Omental fat pad (tissue), 4 donors: ENCODE results near the gene CENPC. TPM values are rescaled to one million over a fixed set of nuclear protein-coding genes. Genes with fewer than 3 reads are reported as not detected.
"Not testable (repeated sequence)": the region's sequence is repeated elsewhere in the genome, so short reads cannot be mapped to it uniquely, and the experiment has no call there.

ENCODE experiments used
- ATAC-seq: fragments of 150-250 bp; one replicate; pipeline ENCODE4 v1.9.1; 2016; ENCODE audit warnings: mild to moderate bottlenecking, moderate library complexity; ENCODE audit not compliant: low FRiP score
- DNase-seq: peaks from one replicate; pipeline ENCODE4 v3.0.0-alpha.2; 2019; ENCODE audit warnings: low spot score
- total RNA-seq, 4 donors: library from RNA; depleted of rRNA; stranded (reverse); fragments of >200 nt; gene quantifications; one replicate each; pipeline ENCODE4 v1.1.0, GENCODE V29; 2016
- TF ChIP-seq, protein P1 (sequence below), 3 donors: fragments of 450-650 bp; IDR thresholded peaks; one replicate each; pipeline ENCODE4 v1.5.1; 2016 to 2017; ENCODE audit warnings: antibody characterized with exemption in 3 of 3, mild to moderate bottlenecking in 3 of 3, moderate library complexity in 2 of 3

The CENPC gene
- total RNA-seq, 4 donors from 2014 or later: 18.4 to 40.2 (median 20.5) TPM

DNA sequence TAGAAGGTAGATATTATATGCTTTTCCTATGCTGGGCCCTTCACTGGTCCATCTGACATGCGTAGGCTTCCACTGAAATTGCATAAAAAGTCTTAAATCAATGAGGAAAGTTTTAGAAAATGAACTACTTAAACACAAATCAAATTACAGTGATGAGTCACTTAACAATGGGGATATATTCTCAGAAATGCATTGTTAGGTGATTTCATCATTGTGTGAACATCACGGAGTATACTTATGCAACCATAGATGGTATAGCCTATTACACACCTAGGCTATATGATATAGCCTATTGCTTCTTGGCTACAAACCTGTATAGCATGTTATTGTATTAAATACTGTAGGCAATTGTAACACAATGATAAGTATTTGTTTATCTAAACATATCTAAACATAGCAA is 23.5 kb upstream of the CENPC start:
- TF ChIP-seq, protein P1, sequence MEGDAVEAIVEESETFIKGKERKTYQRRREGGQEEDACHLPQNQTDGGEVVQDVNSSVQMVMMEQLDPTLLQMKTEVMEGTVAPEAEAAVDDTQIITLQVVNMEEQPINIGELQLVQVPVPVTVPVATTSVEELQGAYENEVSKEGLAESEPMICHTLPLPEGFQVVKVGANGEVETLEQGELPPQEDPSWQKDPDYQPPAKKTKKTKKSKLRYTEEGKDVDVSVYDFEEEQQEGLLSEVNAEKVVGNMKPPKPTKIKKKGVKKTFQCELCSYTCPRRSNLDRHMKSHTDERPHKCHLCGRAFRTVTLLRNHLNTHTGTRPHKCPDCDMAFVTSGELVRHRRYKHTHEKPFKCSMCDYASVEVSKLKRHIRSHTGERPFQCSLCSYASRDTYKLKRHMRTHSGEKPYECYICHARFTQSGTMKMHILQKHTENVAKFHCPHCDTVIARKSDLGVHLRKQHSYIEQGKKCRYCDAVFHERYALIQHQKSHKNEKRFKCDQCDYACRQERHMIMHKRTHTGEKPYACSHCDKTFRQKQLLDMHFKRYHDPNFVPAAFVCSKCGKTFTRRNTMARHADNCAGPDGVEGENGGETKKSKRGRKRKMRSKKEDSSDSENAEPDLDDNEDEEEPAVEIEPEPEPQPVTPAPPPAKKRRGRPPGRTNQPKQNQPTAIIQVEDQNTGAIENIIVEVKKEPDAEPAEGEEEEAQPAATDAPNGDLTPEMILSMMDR (IDR thresholded peaks at IDR 0.05): no peak
- ATAC-seq (no peak), DNase-seq (no peak)

DNA sequence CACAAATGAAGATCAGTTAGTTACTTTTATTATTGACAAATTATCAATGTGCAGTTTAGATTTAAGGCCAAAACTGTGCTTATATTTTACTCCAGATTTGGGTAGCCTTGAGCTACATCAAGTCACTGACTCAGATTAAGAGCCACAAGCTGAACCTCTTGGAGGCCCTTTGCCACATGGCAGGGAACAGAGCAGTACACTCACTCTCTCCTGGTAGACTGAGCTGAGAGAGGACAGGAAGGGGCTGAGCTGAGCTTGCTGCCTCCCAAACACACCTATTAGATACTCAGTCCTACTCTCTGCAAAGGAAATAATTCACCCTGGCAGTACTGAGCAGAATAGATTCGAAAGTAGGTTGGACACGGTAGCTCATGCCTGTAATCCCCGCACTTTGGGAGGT is 21.0 kb upstream of the CENPC start:
- TF ChIP-seq, protein P1 (IDR thresholded peaks at IDR 0.05): no peak
- no peak for DNase-seq
- no peak for ATAC-seq

- DNase-seq (no peak), ATAC-seq (peak; percentile 81)
- TF ChIP-seq, protein P1 (IDR thresholded peaks at IDR 0.05): no peak
Observed at GRCh38 chr4:67565284-67565683, 20.0 kb upstream of the CENPC start.

GRCh38 chr4:67558493-67558892 is 13.2 kb upstream of the CENPC start, which contains the start of gene STAP1:
TSS of gene STAP1 (plus strand) at chr4:67558727. CDS start at chr4:67558810, 83 bp downstream.
- ATAC-seq (no peak), DNase-seq (no peak)
- TF ChIP-seq, protein P1 (IDR thresholded peaks at IDR 0.05): no peak

- no peak for ATAC-seq
Observed at GRCh38 chr4:67556436-67556835, 11.1 kb upstream of the CENPC start.

GRCh38 chr4:67555447-67555846 is 10.1 kb upstream of the CENPC start:
- no peak for DNase-seq
- ATAC-seq: no peak
- TF ChIP-seq, protein P1 (IDR thresholded peaks at IDR 0.05): no peak

More at GRCh38 chr4:67556436-67556835, 11.1 kb upstream of the CENPC start:
- TF ChIP-seq, protein P1 (IDR thresholded peaks at IDR 0.05): no peak
- no peak for DNase-seq

- no peak for ATAC-seq
- no peak for DNase-seq
- TF ChIP-seq, protein P1 (IDR thresholded peaks at IDR 0.05): no peak
Observed at GRCh38 chr4:67554096-67554495, 8.8 kb upstream of the CENPC start.

- ATAC-seq, DNase-seq: not testable (repeated sequence)
Observed at GRCh38 chr4:67552146-67552792, 7.0 kb upstream of the CENPC start.
